Measurements from ENCODE around the gene PANX3.

The PANX3 gene

DNA sequence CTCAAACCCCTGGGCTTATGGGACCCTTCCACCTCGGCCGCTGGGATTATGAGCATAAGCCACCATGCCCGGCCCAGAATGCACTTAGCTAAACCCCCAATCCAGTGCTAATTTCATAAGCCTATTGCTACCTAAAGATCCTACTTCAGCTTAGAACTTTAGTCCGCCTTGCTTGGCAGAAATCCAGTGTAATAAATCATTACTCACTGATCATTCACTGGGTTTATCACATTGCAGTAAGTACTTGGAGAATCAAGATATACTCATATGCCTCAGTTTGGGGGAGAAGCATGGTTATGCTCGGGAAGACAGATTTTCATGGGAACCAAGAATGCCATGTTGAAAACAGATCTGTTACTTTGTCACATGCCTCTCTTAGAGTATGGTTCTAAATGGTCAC is 7.6 kb downstream of the PANX3 start:
- Histone ChIP-seq H4K20me1 (ENCODE audit: low read depth, low read length) (no peaks in the 10 kb centered on the region), H3K9me3 (ENCODE audit: insufficient read depth, low read length) (no peaks in the 10 kb centered on the region), H3K9me2 (replicated peaks; ENCODE audit: insufficient read depth, low read length) (no peaks in the 10 kb centered on the region), H3K4me2 (ENCODE audit: low read depth, low read length, poor library complexity, severe bottlenecking) (no peak overlapping the region), H3F3A (ENCODE audit: insufficient read depth) (no peaks in the 10 kb centered on the region), H2AFZ (ENCODE audit: low read depth, low read length, severe bottlenecking) (no peak overlapping the region), H3K4me3 (ENCODE audit: insufficient read depth, low read length, poor library complexity, severe bottlenecking) (no peak overlapping the region), H3K9ac (ENCODE audit: low read length) (no peak overlapping the region), H3K36me3 (ENCODE audit: low read length) (no peaks in the 10 kb centered on the region), H3K27me3 (ENCODE audit: low read length) (no peaks in the 10 kb centered on the region), H3K27ac (ENCODE audit: low read depth, low read length) (no peak overlapping the region), H3K79me2 (ENCODE audit: insufficient read depth, low read length) (peaks cover 12% of the 10 kb centered on the region)
- TF ChIP-seq CTCF (IDR thresholded peaks at IDR 0.05; ENCODE audit: insufficient read depth, low read length, poor library complexity, severe bottlenecking) (no peak), EZH2phosphoT487 (conservative IDR thresholded peaks at IDR 0.05; ENCODE audit: low read length) (no peak)

DNA sequence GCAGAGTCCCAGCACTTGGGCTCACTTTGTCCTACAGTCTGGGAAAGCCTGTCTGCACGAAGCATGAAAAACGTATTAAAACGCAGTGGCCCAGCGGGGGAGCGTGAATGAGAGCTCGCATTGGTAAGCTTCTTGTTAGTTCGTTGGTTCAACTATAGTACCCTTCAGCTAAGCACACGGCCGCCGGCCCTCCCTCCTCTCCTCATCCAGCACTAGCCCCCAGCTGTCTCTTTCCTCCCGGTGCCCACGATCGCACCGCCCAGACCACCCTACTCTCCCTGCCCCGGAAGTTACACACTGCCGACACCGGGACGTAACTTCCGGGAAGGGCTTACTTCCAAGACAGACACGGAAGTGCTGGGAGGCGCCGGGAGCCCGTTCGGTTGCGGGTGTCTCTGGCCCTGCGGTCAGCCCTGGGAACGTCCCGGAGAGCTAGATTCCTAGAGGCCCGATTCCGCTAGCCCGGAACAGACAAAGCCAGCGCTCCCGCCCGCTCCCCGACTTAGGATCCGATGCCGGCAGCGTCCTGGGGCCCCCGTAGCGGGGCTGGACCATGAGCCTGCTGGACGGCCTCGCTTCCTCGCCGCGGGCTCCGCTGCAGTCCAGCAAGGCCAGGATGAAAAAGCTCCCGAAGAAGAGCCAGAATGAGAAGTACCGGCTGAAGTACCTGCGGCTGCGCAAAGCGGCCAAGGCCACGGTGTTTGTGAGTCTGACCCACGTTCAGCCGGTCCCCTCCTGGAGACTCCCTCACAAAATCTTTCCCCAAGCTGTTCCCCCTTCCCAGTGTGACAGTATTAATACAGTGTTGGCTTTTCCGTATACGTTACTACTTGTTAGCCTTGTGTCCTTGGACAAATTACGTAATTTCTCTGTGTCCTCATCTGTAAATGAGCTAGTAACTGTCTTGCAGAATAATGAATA is 11.6 kb downstream of the PANX3 start, which contains the start of gene TBRG1:
TSS of gene TBRG1 (plus strand) at position 334 of the 921 bp plus-strand sequence. CDS start at position 554, 220 bp downstream.
- no peak for TF ChIP-seq CTCF (IDR thresholded peaks at IDR 0.05; ENCODE audit: insufficient read depth, low read length, poor library complexity, severe bottlenecking)
- TF ChIP-seq EZH2phosphoT487 (conservative IDR thresholded peaks at IDR 0.05; ENCODE audit: low read length): no peak
- Histone ChIP-seq H2AFZ (ENCODE audit: low read depth, low read length, severe bottlenecking) (peak within 1 kb of the TSS; percentile 95), H4K20me1 (ENCODE audit: low read depth, low read length) (no peaks in the 10 kb centered on the region), H3K9me2 (replicated peaks; ENCODE audit: insufficient read depth, low read length) (no peaks in the 10 kb centered on the region), H3K27me3 (ENCODE audit: low read length) (no peaks in the 10 kb centered on the region), H3K9me3 (ENCODE audit: insufficient read depth, low read length) (no peaks in the 10 kb centered on the region), H3K4me2 (ENCODE audit: low read depth, low read length, poor library complexity, severe bottlenecking) (peak within 1 kb of the TSS; percentile 84), H3K9ac (ENCODE audit: low read length) (peak within 1 kb of the TSS; percentile 92), H3K27ac (ENCODE audit: low read depth, low read length) (peak within 1 kb of the TSS; percentile 33; the same call in 1 of the 2 replicates), H3F3A (ENCODE audit: insufficient read depth) (no peaks in the 10 kb centered on the region), H3K36me3 (ENCODE audit: low read length) (peaks cover 22% of the 10 kb centered on the region), H3K4me3 (ENCODE audit: insufficient read depth, low read length, poor library complexity, severe bottlenecking) (peak within 1 kb of the TSS; percentile 83), H3K79me2 (ENCODE audit: insufficient read depth, low read length) (peaks cover 30% of the 10 kb centered on the region)

GRCh38 chr11:124623861-124624525 is 12.8 kb downstream of the PANX3 start:
- Histone ChIP-seq H3K27ac (ENCODE audit: low read depth, low read length) (no peak overlapping the region), H4K20me1 (ENCODE audit: low read depth, low read length) (no peaks in the 10 kb centered on the region; the same call in 1 of the 2 replicates)
- TF ChIP-seq CTCF (IDR thresholded peaks at IDR 0.05; ENCODE audit: insufficient read depth, low read length, poor library complexity, severe bottlenecking) (no peak), EZH2phosphoT487 (conservative IDR thresholded peaks at IDR 0.05; ENCODE audit: low read length) (no peak)

More at GRCh38 chr11:124623861-124624525, 12.8 kb downstream of the PANX3 start:
- Histone ChIP-seq H3K27me3 (ENCODE audit: low read length) (no peaks in the 10 kb centered on the region), H3K9me2 (replicated peaks; ENCODE audit: insufficient read depth, low read length) (no peaks in the 10 kb centered on the region), H2AFZ (ENCODE audit: low read depth, low read length, severe bottlenecking) (no peak overlapping the region), H3K4me2 (ENCODE audit: low read depth, low read length, poor library complexity, severe bottlenecking) (peak overlapping the region; percentile 84), H3K9ac (ENCODE audit: low read length) (peak overlapping the region; percentile 92), H3K9me3 (ENCODE audit: insufficient read depth, low read length) (no peaks in the 10 kb centered on the region), H3K79me2 (ENCODE audit: insufficient read depth, low read length) (peaks cover 30% of the 10 kb centered on the region), H3K36me3 (ENCODE audit: low read length) (peaks cover 30% of the 10 kb centered on the region), H3K4me3 (ENCODE audit: insufficient read depth, low read length, poor library complexity, severe bottlenecking) (peak overlapping the region; percentile 83), H3F3A (ENCODE audit: insufficient read depth) (no peaks in the 10 kb centered on the region)
